Chondrocyte (in vitro differentiated cells): ENCODE measurements around the gene ENG. TPM values are rescaled to one million over a fixed set of nuclear protein-coding genes. Genes with fewer than 3 reads are reported as not detected.

Source experiments
- DNase-seq: peaks from one replicate; pipeline ENCODE4 v3.0.0; 2021; ENCODE audit warnings: mixed read lengths, low spot score
- H3K27ac Mint-ChIP-seq: one replicate; pipeline ENCODE4 v1.8.0; 2021; ENCODE audit warnings: mild to moderate bottlenecking, moderate library complexity, mixed read lengths; ENCODE audit not compliant: unreplicated experiment
- H3K27me3 Mint-ChIP-seq: 2 replicates; pipeline ENCODE4 v1.8.0; 2021; ENCODE audit warnings: low read depth, mixed read lengths
- H3K36me3 Mint-ChIP-seq: 2 replicates; pipeline ENCODE4 v1.8.0; 2021; ENCODE audit warnings: low read depth, mixed read lengths
- H3K4me1 Mint-ChIP-seq: 2 replicates; pipeline ENCODE4 v1.8.0; 2021; ENCODE audit warnings: low read depth, mild to moderate bottlenecking, mixed read lengths
- H3K4me3 Mint-ChIP-seq: one replicate; pipeline ENCODE4 v1.8.0; 2021; ENCODE audit warnings: mild to moderate bottlenecking, moderate library complexity, mixed read lengths; ENCODE audit not compliant: unreplicated experiment
- H3K9me3 Mint-ChIP-seq: 2 replicates; pipeline ENCODE4 v1.8.0; 2021; ENCODE audit warnings: low read depth, mixed read lengths
- total RNA-seq: library from RNA; stranded (reverse); gene quantifications from 3 replicates; pipeline ENCODE4 v1.2.1, GENCODE V29; 2021
- TF ChIP-seq, protein P1 (sequence below): fragments of 200-600 bp; sonication (generic); IDR thresholded peaks from 2 replicates; pipeline ENCODE4 v1.5.0; 2021; ENCODE audit warnings: antibody characterized with exemption, mild to moderate bottlenecking, moderate library complexity

Gene ENG
- total RNA-seq, 1 donor from 2014 or later, result 81.3 TPM

DNA sequence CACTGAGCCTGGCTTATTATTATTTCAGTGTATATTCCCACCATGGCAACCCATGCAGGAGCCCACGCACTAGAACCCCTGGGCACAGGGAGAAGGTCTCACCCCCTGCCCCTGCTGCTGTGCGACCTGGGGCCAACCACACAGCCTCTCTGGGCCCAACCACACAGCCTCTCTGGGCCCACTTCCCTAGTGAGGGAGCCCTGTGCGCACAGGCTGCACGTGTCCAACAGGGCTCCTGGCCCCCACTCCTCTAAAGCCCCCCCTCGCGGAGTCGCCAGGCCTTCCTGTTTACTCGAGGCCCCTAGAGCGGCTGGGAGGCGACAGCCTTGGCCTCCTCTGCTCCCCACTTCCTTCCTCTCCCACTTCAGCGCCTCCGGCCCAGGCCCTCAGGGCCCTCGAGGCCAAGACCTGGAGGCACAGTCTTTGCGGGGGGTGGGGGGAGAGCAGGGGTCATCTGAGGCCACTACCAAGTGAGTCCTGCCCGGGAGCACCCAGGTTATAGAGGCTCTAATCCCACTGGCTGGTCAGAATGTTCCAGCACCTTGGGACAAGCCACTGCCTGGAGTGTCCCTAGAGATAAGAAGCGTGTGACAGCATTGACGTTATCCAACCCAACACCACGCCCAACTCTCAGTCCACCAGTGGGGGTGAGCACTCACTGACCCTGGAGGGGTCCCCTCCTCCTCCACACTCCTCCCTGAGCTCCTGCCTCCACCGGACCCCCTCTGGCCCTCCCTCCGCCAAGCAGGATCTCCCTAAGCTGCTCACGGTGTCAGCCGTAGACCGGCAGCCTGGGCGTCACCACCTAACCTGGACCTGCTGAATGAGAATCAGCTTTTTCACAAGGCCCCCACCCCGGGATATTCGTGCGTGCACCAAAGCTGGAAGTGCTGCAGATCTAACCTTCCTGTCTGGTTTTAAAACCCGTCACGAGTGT lies 7.9 kb upstream of the ENG start:
- Mint-ChIP-seq H3K4me3 (no peak overlapping the region), H3K4me1 (peaks cover 10% of the 10 kb centered on the region), H3K36me3 (peaks cover 3% of the 10 kb centered on the region), H3K9me3 (no peaks in the 10 kb centered on the region), H3K27ac (no peak overlapping the region), H3K27me3 (no peaks in the 10 kb centered on the region)
- TF ChIP-seq, protein P1, sequence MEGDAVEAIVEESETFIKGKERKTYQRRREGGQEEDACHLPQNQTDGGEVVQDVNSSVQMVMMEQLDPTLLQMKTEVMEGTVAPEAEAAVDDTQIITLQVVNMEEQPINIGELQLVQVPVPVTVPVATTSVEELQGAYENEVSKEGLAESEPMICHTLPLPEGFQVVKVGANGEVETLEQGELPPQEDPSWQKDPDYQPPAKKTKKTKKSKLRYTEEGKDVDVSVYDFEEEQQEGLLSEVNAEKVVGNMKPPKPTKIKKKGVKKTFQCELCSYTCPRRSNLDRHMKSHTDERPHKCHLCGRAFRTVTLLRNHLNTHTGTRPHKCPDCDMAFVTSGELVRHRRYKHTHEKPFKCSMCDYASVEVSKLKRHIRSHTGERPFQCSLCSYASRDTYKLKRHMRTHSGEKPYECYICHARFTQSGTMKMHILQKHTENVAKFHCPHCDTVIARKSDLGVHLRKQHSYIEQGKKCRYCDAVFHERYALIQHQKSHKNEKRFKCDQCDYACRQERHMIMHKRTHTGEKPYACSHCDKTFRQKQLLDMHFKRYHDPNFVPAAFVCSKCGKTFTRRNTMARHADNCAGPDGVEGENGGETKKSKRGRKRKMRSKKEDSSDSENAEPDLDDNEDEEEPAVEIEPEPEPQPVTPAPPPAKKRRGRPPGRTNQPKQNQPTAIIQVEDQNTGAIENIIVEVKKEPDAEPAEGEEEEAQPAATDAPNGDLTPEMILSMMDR, result no peak
- DNase-seq, result no peak

DNA sequence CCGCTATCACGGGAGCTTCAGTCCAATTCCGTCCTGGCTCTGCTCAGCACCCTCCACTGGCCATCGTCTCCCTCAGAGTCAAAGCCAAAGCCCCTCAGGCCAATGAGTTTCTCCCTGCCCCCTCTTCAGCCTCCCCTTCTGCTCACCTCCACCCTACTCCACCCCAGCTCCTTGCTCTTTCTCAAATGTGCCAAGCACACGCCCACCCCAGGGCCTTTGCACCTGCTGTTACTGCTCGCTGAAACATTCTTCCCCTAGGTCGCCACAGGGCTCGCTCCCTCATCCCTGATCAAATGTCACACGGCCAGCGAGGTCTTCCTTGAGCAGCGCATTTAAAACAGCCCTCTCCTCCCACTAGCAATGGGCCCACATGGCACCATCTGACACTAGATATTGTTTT lies 6.3 kb upstream of the ENG start:
- no peak for DNase-seq
- Mint-ChIP-seq H3K4me1 (peaks cover 13% of the 10 kb centered on the region), H3K27ac (no peak overlapping the region)

DNA sequence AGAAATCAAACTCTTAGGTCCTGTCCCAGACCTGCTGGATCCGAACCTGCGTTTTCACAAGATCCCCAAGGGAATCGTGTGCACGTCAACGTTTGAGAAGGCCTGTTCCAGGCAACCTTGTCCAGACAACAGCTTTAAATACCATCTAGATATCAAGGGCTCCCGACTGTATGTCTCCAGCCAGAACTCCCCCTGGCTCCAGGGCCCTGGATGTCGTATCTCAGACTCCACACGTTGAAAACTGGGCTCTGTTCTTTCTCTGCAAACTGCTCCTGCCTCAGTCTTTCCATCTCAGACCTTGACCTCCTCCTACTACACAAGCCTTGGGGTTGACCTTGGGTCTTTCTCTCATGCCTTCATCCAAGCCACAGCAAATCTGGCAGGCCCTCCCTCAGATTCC lies 5.8 kb upstream of the ENG start:
- TF ChIP-seq, protein P1, result no peak
- H3K27ac Mint-ChIP-seq, result no peak overlapping the region
- no peaks in the 10 kb centered on the region for H3K36me3 Mint-ChIP-seq
- H3K4me3 Mint-ChIP-seq, result no peak overlapping the region
- peaks cover 13% of the 10 kb centered on the region for H3K4me1 Mint-ChIP-seq
- no peaks in the 10 kb centered on the region for H3K9me3 Mint-ChIP-seq
- no peaks in the 10 kb centered on the region for H3K27me3 Mint-ChIP-seq
- DNase-seq, result no peak

More for the DNA sequence above, 6.3 kb upstream of the ENG start:
- Mint-ChIP-seq H3K36me3 (peaks cover 1% of the 10 kb centered on the region), H3K27me3 (no peaks in the 10 kb centered on the region), H3K4me3 (no peak overlapping the region), H3K9me3 (no peaks in the 10 kb centered on the region)
- TF ChIP-seq, protein P1, result no peak

DNA sequence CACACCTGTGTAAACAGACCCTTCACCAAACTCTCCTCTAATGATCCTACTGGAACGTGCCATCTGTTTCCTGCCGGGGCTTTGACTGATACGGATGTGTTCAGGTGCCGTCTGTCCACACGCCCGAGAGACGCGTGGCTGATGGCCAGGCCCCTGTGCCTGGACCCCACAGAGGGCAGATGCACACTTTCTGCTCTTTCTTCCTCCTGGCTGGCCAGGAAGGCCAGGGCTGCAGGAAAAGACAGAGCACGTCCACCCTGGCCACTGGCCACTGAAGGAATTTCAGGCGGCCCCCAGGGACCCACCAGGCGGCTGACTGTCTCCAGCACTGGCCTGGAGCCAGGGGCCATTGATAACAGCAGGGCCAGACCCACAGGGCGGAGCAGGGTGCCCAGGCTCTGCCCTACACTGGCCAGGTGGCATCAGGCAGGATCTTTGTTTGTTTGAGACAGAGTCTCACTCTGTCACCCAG lies 3.6 kb upstream of the ENG start:
- Mint-ChIP-seq H3K9me3 (no peaks in the 10 kb centered on the region), H3K4me1 (peaks cover 29% of the 10 kb centered on the region), H3K36me3 (no peaks in the 10 kb centered on the region), H3K27me3 (no peaks in the 10 kb centered on the region), H3K4me3 (no peak overlapping the region), H3K27ac (peak overlapping the region; percentile 22)
- DNase-seq, result no peak
- TF ChIP-seq, protein P1, result no peak

DNA sequence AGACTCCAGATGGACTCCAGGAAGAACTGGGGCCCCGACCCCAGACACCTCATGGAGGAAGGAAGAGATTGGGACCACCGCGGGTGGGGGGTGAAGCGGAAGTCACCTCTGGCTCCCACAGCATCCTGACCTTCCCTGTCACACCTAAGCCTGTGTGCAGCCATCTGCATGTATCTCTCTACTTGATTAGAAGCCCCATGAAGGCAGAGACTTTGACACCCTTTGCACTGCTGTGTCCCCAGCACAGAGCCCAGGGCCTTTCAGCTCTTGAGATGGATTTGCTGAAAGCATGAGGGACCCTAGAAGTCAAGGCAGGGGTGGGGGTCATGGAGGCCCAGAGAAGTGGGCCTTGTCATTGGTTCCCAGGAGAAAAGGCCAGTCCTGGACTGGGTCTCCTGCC lies 2.8 kb upstream of the ENG start:
- Mint-ChIP-seq H3K4me1 (peaks cover 37% of the 10 kb centered on the region), H3K27me3 (no peaks in the 10 kb centered on the region), H3K9me3 (no peaks in the 10 kb centered on the region), H3K36me3 (no peaks in the 10 kb centered on the region), H3K4me3 (no peak overlapping the region), H3K27ac (no peak overlapping the region)
- DNase-seq, result no peak
- TF ChIP-seq, protein P1, result no peak
